ENCODE measurements around the gene TMEM176A.
"Not testable (repeated sequence)": the region's sequence is repeated elsewhere in the genome, so short reads cannot be mapped to it uniquely, and the experiment has no call there.

Gene TMEM176A

GRCh38 chr7:150788474-150789269 lies 11.9 kb upstream of the TMEM176A start:
- DNase-seq = no peak

GRCh38 chr7:150790416-150791075 lies 10.0 kb upstream of the TMEM176A start:
- no peak for DNase-seq

- no peak for DNase-seq
Measured at GRCh38 chr7:150791304-150791703, 9.3 kb upstream of the TMEM176A start.

GRCh38 chr7:150791746-150792452 lies 8.7 kb upstream of the TMEM176A start:
- DNase-seq = no peak

DNA sequence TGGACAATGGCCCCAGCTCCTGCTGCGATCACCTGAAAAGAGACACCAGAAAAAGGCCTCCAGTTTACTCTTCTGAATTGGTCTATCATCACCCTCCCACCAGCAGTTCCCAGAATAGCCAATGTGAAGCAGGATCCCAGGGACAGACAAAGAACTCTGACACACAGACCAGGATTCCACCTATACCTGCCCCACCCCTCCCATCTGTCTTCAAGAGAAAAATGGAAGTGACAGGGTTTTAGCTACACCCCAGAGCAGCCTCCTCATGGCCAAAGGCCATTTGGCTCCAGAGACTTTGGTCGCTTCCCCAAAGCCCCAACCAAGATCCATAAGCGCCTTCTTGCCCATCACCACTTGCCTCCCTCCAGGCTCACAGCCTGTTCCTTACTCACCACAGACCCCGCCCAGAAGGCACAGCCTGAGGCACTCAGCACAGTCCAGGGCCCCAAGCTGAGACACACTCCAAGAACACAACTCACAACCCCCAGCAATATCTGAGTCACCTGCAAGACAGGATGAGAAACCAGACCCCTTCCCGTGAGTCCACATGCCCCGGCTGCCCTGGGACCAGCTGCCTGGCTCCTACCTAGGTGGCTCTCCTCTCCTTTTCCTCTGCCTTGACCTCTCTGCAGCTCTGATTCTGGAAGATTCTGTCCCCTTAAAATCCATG lies 6.9 kb upstream of the TMEM176A start:
- DNase-seq = no peak

GRCh38 chr7:150797661-150798060 lies 2.9 kb upstream of the TMEM176A start:
- DNase-seq = no peak

GRCh38 chr7:150799156-150799555 lies 1.4 kb upstream of the TMEM176A start:
- no peak for DNase-seq

GRCh38 chr7:150799741-150800580 lies 608 bp upstream of the TMEM176A start, which contains the start of gene TMEM176B:
Gene TMEM176B, minus strand, starts transcription at chr7:150800364. Its CDS starts 3,795 bp downstream, at chr7:150796569.
- no peak for DNase-seq

DNA sequence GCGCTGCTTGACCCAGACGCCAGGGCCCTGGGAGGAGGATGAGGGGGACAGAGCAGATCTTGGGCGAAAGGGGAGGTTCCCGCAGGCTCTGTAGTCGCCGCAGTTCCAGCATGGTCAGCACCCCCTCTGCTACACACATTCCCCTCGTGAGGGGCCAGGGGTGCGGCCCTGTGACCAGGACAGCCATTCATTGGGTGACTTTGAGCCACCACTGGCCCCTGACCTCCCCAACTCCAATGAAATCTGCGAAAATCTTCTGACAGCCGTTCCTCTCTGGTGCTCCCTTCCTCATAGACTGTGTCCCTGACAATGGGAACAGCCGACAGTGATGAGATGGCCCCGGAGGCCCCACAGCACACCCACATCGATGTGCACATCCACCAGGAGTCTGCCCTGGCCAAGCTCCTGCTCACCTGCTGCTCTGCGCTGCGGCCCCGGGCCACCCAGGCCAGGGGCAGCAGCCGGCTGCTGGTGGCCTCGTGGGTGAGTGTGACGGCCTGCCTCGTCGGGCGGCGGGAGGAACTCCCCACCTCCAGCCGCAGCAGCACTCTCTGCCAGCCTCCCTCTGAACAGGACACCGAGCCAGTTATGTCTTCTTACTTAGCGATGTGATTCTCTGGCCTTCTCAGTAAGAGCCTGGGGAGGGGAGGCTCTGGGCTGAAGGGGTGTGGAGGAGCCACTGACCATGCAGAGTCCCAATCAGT lies 825 bp downstream of the TMEM176A start:
- no peak for DNase-seq

GRCh38 chr7:150801946-150802771 lies 1.6 kb downstream of the TMEM176A start:
- DNase-seq = no peak

DNA sequence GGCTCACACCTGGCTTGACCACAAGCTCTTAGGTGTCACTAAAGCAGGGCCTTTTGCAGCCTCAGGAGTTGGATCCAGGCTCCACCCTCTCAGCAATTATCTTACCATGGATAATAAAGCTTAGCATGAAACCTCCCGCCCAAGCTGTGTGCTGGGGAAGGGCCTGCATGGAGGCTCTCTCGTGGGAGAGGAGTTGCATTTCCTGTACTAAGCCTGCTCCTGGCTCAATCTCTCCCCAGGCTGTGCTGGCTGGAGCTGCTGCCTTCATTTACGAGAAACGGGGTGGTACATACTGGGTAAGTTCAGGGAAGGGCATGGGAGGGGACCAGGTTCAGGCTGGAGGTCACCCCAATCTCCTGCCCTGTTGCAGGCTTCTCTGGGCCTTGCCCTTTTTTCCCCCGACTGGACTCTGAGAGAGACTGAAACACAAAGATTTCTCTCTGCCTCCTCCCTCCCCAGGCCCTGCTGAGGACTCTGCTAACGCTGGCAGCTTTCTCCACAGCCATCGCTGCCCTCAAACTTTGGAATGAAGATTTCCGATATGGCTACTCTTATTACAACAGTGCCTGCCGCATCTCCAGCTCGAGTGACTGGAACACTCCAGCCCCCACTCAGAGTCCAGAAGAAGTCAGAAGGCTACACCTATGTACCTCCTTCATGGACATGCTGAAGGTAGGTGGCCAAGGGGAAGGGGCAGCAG lies 2.7 kb downstream of the TMEM176A start:
- no peak for DNase-seq

- no peak for DNase-seq
Measured at GRCh38 chr7:150804802-150805201, 4.2 kb downstream of the TMEM176A start.

GRCh38 chr7:150805864-150806263 lies 5.3 kb downstream of the TMEM176A start:
- DNase-seq = no peak

DNA sequence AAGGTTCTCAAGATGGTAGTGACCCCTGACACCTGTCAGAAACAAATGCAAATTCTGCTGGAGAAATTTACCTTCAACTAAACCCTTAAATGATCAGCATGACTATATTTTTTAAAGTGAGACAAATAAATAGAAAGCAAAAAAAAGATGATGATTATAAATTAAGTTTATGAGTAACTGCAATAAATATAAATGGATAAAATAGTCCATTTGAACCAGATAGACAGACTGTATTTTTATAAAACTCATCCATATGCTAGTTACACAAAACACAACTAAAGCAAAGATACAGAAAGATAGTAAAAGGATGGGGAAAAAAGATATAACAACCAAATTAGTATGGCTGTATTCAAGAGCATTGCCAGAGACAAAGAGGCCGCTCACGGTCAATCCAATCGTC lies 5.9 kb downstream of the TMEM176A start:
- DNase-seq = no peak

- no peak for DNase-seq
Measured at GRCh38 chr7:150806863-150807262, 6.3 kb downstream of the TMEM176A start.

DNA sequence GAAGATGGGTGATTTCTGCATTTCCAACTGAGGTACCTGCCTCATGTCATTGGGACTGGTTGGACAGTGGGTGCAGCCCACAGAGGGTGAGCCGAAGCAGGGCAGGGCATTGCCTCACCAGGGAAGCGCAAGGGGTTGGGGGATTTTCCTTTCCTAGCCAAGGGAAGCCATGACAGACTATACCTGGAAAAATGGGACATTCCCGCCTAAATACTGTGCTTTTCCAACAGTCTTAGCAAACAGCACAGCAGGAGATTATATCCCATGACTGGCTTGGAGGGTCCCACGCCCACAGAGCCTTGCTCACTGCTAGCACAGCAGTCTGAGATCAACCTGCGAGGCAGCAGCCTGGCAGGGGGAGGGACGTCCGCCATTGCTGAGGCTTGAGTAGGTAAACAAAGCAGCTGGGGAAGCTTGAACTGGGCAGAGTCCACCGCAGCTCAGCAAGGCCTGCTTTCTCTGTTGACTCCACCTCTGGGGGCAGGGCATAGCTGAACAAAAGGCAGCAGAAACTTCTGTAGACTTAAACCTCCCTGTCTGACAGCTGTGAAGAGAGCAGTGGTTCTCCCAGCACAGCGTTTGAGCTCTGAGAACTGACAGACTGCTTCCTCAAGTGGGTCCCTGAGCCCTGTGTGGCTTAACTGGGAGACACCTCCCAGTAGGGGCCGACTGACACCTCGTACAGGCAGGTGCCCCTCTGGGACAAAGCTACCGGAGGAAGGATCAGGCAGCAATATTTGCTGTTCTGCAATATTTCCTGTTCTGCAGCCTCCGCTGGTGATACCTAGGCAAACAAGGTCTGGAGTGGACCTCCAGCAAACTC lies 7.3 kb downstream of the TMEM176A start:
- DNase-seq = not testable (repeated sequence)

DNA sequence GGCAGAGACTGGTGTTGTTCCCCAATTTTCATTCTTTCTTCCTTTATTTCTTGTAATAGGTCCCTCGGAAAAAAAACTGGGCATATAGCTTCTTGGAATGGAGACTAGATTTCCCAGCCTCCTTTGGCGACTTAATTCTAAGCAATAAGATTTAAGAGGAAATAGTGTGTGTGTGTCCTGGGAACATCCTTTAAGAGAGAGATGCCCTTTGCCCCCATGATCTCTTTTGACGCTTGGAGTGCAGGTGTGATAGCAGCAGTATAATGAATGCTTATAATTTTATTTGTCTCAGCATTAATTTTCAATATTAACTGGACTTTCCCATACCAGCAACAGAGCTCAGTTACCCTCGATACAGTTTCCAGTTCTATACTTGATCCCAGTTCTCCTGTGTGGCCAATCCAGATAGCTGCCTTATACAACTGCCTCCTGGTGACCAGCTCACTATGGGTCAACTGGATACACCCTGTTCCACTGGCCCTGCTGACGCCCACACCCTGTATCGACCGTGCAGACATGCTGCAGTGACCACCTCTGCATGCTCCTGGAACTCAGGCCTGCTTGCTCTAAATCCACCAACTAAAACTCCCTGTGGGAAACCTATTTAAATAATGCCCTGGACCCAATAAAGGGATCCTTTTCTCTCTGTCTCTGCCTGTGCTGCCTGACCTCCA lies 13.9 kb downstream of the TMEM176A start:
- no peak for DNase-seq

DNA sequence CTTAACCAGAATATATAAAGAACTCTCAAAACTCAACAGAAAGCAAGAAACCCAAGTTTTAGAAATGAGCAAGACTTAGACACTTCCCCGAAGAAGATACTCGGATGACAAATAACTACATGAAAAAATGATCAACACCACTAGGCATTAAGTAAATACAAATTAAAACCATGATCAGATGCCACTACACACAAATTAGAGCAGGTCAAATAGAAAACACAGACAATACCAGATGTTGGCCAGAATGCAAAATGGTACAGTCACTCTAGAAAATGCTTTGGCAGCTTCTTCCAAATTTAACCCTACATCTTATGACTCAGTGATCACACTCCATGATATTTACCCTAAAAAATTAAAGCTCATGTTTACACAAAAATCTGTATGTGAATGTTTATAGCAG lies 18.4 kb downstream of the TMEM176A start:
- DNase-seq = no peak
